Neural progenitor cell (in vitro differentiated cells): ENCODE results near the gene CDCA4. TPM values are rescaled to one million over a fixed set of nuclear protein-coding genes. Genes with fewer than 3 reads are reported as not detected.

Source experiments
- DNase-seq: peaks from one replicate; pipeline ENCODE4 v3.0.0-alpha.2; 2016; ENCODE audit warnings: low spot score
- H2AFZ ChIP-seq: fragments of 200-600 bp; sonication (generic); replicated peaks from 2 replicates; pipeline ENCODE4 v1.6.1; 2016; ENCODE audit warnings: antibody characterized with exemption
- H3F3A ChIP-seq: fragments of 200-600 bp; sonication (generic); 2 replicates; pipeline ENCODE4 v1.6.1; 2016; ENCODE audit warnings: antibody characterized with exemption, low read depth
- H3K27ac ChIP-seq: fragments of 200-600 bp; sonication (generic); 2 replicates; pipeline ENCODE4 v1.5.1; 2016; ENCODE audit warnings: mild to moderate bottlenecking
- H3K27me3 ChIP-seq: fragments of 200-600 bp; sonication (generic); 2 replicates; pipeline ENCODE4 v1.6.1; 2016; ENCODE audit warnings: mild to moderate bottlenecking, moderate library complexity
- H3K36me3 ChIP-seq: fragments of 200-600 bp; sonication (generic); 2 replicates; pipeline ENCODE4 v1.5.1; 2016
- H3K4me1 ChIP-seq: fragments of 200-600 bp; sonication (generic); 2 replicates; pipeline ENCODE4 v1.6.1; 2016; ENCODE audit warnings: mixed run types
- H3K4me2 ChIP-seq: fragments of 200-600 bp; sonication (generic); 2 replicates; pipeline ENCODE4 v1.6.1; 2016
- H3K4me3 ChIP-seq: fragments of 200-600 bp; sonication (generic); 2 replicates; pipeline ENCODE4 v1.5.1; 2016
- H3K79me2 ChIP-seq: fragments of 200-600 bp; sonication (generic); 2 replicates; pipeline ENCODE4 v1.6.1; 2016; ENCODE audit warnings: low read depth
- H3K9ac ChIP-seq: fragments of 200-600 bp; sonication (generic); 2 replicates; pipeline ENCODE4 v1.6.1; 2016
- H3K9me3 ChIP-seq: fragments of 200-600 bp; sonication (generic); 2 replicates; pipeline ENCODE4 v1.5.1; 2016; ENCODE audit warnings: low read depth
- H4K20me1 ChIP-seq: fragments of 200-600 bp; sonication (generic); 2 replicates; pipeline ENCODE4 v1.6.1; 2016; ENCODE audit warnings: low read depth
- H3K27ac Mint-ChIP-seq: 3 replicates; pipeline ENCODE4 v1.8.0; 2021; ENCODE audit warnings: mixed read lengths
- H3K27me3 Mint-ChIP-seq: 2 replicates; pipeline ENCODE4 v1.8.0; 2022; ENCODE audit warnings: low read depth, mild to moderate bottlenecking, inconsistent platforms, moderate library complexity, mixed read lengths; ENCODE audit not compliant: insufficient read depth
- H3K36me3 Mint-ChIP-seq: 3 replicates; pipeline ENCODE4 v1.8.0; 2021; ENCODE audit warnings: mixed read lengths
- H3K4me1 Mint-ChIP-seq: 3 replicates; pipeline ENCODE4 v1.8.0; 2021; ENCODE audit warnings: mixed read lengths
- H3K4me3 Mint-ChIP-seq: 3 replicates; pipeline ENCODE4 v1.8.0; 2021; ENCODE audit warnings: mild to moderate bottlenecking, moderate library complexity, mixed read lengths
- H3K9me3 Mint-ChIP-seq: 3 replicates; pipeline ENCODE4 v1.8.0; 2020; ENCODE audit warnings: mixed read lengths
- CTCF ChIP-seq: fragments of 200-600 bp; sonication (generic); IDR thresholded peaks from 2 replicates; pipeline ENCODE4 v1.5.1; 2017; ENCODE audit warnings: antibody characterized with exemption, mild to moderate bottlenecking
- EZH2 ChIP-seq: fragments of 200-600 bp; sonication (generic); IDR thresholded peaks from 2 replicates; pipeline ENCODE4 v1.6.1; 2017; ENCODE audit warnings: antibody characterized with exemption, mild to moderate bottlenecking, moderate library complexity
- EZH2phosphoT487 ChIP-seq: fragments of 200-600 bp; sonication (generic); IDR thresholded peaks from 2 replicates; pipeline ENCODE4 v1.6.1; 2017; ENCODE audit warnings: antibody characterized with exemption
- total RNA-seq: library from RNA; depleted of rRNA; stranded (reverse); fragments of >200 nt; gene quantifications from 2 replicates; pipeline ENCODE4 v1.2.3, GENCODE V29; 2015; ENCODE audit warnings: low replicate concordance

Gene CDCA4
- total RNA-seq, 1 donor from 2014 or later = 56.6 TPM

- no peaks in the 10 kb centered on the region for H3K9me3 ChIP-seq
- DNase-seq = peak; percentile 85
- H2AFZ ChIP-seq = no peak overlapping the region
- no peaks in the 10 kb centered on the region for H3K36me3 ChIP-seq
- H3K27ac Mint-ChIP-seq = no peak overlapping the region
- peaks cover 24% of the 10 kb centered on the region for H3K27me3 Mint-ChIP-seq
- no peaks in the 10 kb centered on the region for H3K36me3 Mint-ChIP-seq
- no peaks in the 10 kb centered on the region for H3F3A ChIP-seq
- peaks cover 28% of the 10 kb centered on the region for H4K20me1 ChIP-seq
- H3K27me3 ChIP-seq = peaks cover 54% of the 10 kb centered on the region
- H3K4me3 ChIP-seq = no peak overlapping the region
- no peak for TF ChIP-seq EZH2
- TF ChIP-seq CTCF = peak; percentile 76
- no peak for TF ChIP-seq EZH2phosphoT487
- peaks cover 27% of the 10 kb centered on the region for H3K4me1 Mint-ChIP-seq
- peaks cover 20% of the 10 kb centered on the region for H3K4me1 ChIP-seq
- H3K27ac ChIP-seq = no peak overlapping the region
- H3K9me3 Mint-ChIP-seq = no peaks in the 10 kb centered on the region
- no peak overlapping the region for H3K9ac ChIP-seq
- H3K4me3 Mint-ChIP-seq = peak overlapping the region; percentile 78
- H3K4me2 ChIP-seq = no peak overlapping the region
- no peaks in the 10 kb centered on the region for H3K79me2 ChIP-seq
These were observed 44.5 kb downstream of the CDCA4 start for GRCh38 chr14:104976198-104977007.

- Histone ChIP-seq H3K4me1 (peaks cover 20% of the 10 kb centered on the region), H3K27ac (no peak overlapping the region), H2AFZ (no peak overlapping the region), H3K4me2 (no peak overlapping the region), H4K20me1 (peaks cover 28% of the 10 kb centered on the region), H3K27me3 (peaks cover 47% of the 10 kb centered on the region), H3K36me3 (no peaks in the 10 kb centered on the region), H3K4me3 (no peak overlapping the region), H3F3A (no peaks in the 10 kb centered on the region), H3K9me3 (no peaks in the 10 kb centered on the region), H3K9ac (no peak overlapping the region), H3K79me2 (no peaks in the 10 kb centered on the region)
- H3K36me3 Mint-ChIP-seq = no peaks in the 10 kb centered on the region
- TF ChIP-seq CTCF (no peak), EZH2phosphoT487 (no peak), EZH2 (no peak)
- H3K9me3 Mint-ChIP-seq = no peaks in the 10 kb centered on the region
- peaks cover 27% of the 10 kb centered on the region for H3K4me1 Mint-ChIP-seq
- H3K27me3 Mint-ChIP-seq = peaks cover 24% of the 10 kb centered on the region
- DNase-seq = peak; percentile 71
- no peak overlapping the region for H3K4me3 Mint-ChIP-seq
- H3K27ac Mint-ChIP-seq = no peak overlapping the region
These were observed 45.2 kb downstream of the CDCA4 start for GRCh38 chr14:104975481-104976197.

GRCh38 chr14:104974665-104975390, 46.1 kb downstream of the CDCA4 start:
- H3F3A ChIP-seq = no peaks in the 10 kb centered on the region
- no peaks in the 10 kb centered on the region for H3K79me2 ChIP-seq
- Mint-ChIP-seq H3K4me1 (peaks cover 27% of the 10 kb centered on the region), H3K4me3 (no peak overlapping the region), H3K27ac (no peak overlapping the region), H3K36me3 (no peaks in the 10 kb centered on the region), H3K9me3 (no peaks in the 10 kb centered on the region), H3K27me3 (peaks cover 24% of the 10 kb centered on the region)
- H3K9me3 ChIP-seq = no peaks in the 10 kb centered on the region
- H3K27ac ChIP-seq = no peak overlapping the region
- peaks cover 39% of the 10 kb centered on the region for H3K27me3 ChIP-seq
- no peak for DNase-seq
- H3K4me3 ChIP-seq = no peak overlapping the region
- TF ChIP-seq CTCF (no peak), EZH2phosphoT487 (no peak), EZH2 (no peak)
- H2AFZ ChIP-seq = no peak overlapping the region
- no peak overlapping the region for H3K9ac ChIP-seq
- H4K20me1 ChIP-seq = peaks cover 28% of the 10 kb centered on the region
- H3K4me2 ChIP-seq = no peak overlapping the region
- H3K36me3 ChIP-seq = no peaks in the 10 kb centered on the region
- H3K4me1 ChIP-seq = peaks cover 20% of the 10 kb centered on the region
